ENCODE measurements around the gene LPAR3. TPM values are rescaled to one million over a fixed set of nuclear protein-coding genes. Genes with fewer than 3 reads are reported as not detected.
A peak's percentile ranks its signal among the peaks of the same experiment; 100 is the strongest.

The LPAR3 gene
- total RNA-seq, 2 donors from 2014 or later: 1.9 to 2.1 TPM

GRCh38 chr1:84846387-84846786 is 46.6 kb downstream of the LPAR3 start:
- no peak for ATAC-seq
- Mint-ChIP-seq H3K4me1 (peaks cover 17% of the 10 kb centered on the region), H3K27me3 (peaks cover 22% of the 10 kb centered on the region), H3K4me3 (no peak overlapping the region), H3K36me3 (ENCODE audit: low read depth) (peaks cover 3% of the 10 kb centered on the region), H3K27ac (peak overlapping the region; percentile 59)
- no peaks in the 10 kb centered on the region for H3K9me3 ChIP-seq (ENCODE audit: control insufficient read depth, low read length, poor library complexity, severe bottlenecking)
- no peak for DNase-seq

- peaks cover 17% of the 10 kb centered on the region for H3K4me1 Mint-ChIP-seq
- H3K4me3 Mint-ChIP-seq: no peak overlapping the region
- peaks cover 3% of the 10 kb centered on the region for H3K36me3 Mint-ChIP-seq (ENCODE audit: low read depth)
Observed at GRCh38 chr1:84845357-84845756, 47.6 kb downstream of the LPAR3 start.

GRCh38 chr1:84844094-84844493 is 48.9 kb downstream of the LPAR3 start:
- Mint-ChIP-seq H3K4me3 (no peak overlapping the region), H3K4me1 (peaks cover 17% of the 10 kb centered on the region), H3K27me3 (peaks cover 24% of the 10 kb centered on the region), H3K27ac (no peak overlapping the region), H3K36me3 (ENCODE audit: low read depth) (peaks cover 3% of the 10 kb centered on the region)
- DNase-seq (no peak), ATAC-seq (no peak)
- no peaks in the 10 kb centered on the region for H3K9me3 ChIP-seq (ENCODE audit: control insufficient read depth, low read length, poor library complexity, severe bottlenecking)

More at GRCh38 chr1:84845357-84845756, 47.6 kb downstream of the LPAR3 start:
- ATAC-seq (no peak), DNase-seq (no peak)
- no peak overlapping the region for H3K27ac Mint-ChIP-seq
- peaks cover 24% of the 10 kb centered on the region for H3K27me3 Mint-ChIP-seq
- no peaks in the 10 kb centered on the region for H3K9me3 ChIP-seq (ENCODE audit: control insufficient read depth, low read length, poor library complexity, severe bottlenecking)

GRCh38 chr1:84842748-84843231 is 50.2 kb downstream of the LPAR3 start:
- peaks cover 6% of the 10 kb centered on the region for H3K36me3 Mint-ChIP-seq (ENCODE audit: low read depth)
- ATAC-seq (no peak), DNase-seq (no peak)
- no peak overlapping the region for H3K27ac Mint-ChIP-seq
- no peaks in the 10 kb centered on the region for H3K9me3 ChIP-seq (ENCODE audit: control insufficient read depth, low read length, poor library complexity, severe bottlenecking)
- H3K27me3 Mint-ChIP-seq: peaks cover 30% of the 10 kb centered on the region
- H3K4me1 Mint-ChIP-seq: peaks cover 12% of the 10 kb centered on the region
- H3K4me3 Mint-ChIP-seq: no peak overlapping the region

GRCh38 chr1:84841971-84842370 is 51.0 kb downstream of the LPAR3 start:
- no peak overlapping the region for H3K27ac Mint-ChIP-seq
- no peak for ATAC-seq
- H3K36me3 Mint-ChIP-seq (ENCODE audit: low read depth): peaks cover 6% of the 10 kb centered on the region
- H3K9me3 ChIP-seq (ENCODE audit: control insufficient read depth, low read length, poor library complexity, severe bottlenecking): no peaks in the 10 kb centered on the region
- H3K4me1 Mint-ChIP-seq: peaks cover 5% of the 10 kb centered on the region
- H3K4me3 Mint-ChIP-seq: no peak overlapping the region
- DNase-seq: no peak
- H3K27me3 Mint-ChIP-seq: peaks cover 30% of the 10 kb centered on the region

GRCh38 chr1:84840346-84840745 is 52.7 kb downstream of the LPAR3 start:
- H3K4me1 Mint-ChIP-seq: no peaks in the 10 kb centered on the region
- DNase-seq (no peak), ATAC-seq (no peak)
- H3K4me3 Mint-ChIP-seq: no peak overlapping the region
- no peak overlapping the region for H3K27ac Mint-ChIP-seq
- H3K9me3 ChIP-seq (ENCODE audit: control insufficient read depth, low read length, poor library complexity, severe bottlenecking): no peaks in the 10 kb centered on the region
- peaks cover 6% of the 10 kb centered on the region for H3K36me3 Mint-ChIP-seq (ENCODE audit: low read depth)
- H3K27me3 Mint-ChIP-seq: peaks cover 30% of the 10 kb centered on the region

GRCh38 chr1:84839544-84839943 is 53.5 kb downstream of the LPAR3 start:
- no peak overlapping the region for H3K27ac Mint-ChIP-seq
- peaks cover 6% of the 10 kb centered on the region for H3K36me3 Mint-ChIP-seq (ENCODE audit: low read depth)
- H3K4me1 Mint-ChIP-seq: no peaks in the 10 kb centered on the region
- H3K27me3 Mint-ChIP-seq: peaks cover 30% of the 10 kb centered on the region
- ATAC-seq: no peak
- no peak for DNase-seq
- H3K9me3 ChIP-seq (ENCODE audit: control insufficient read depth, low read length, poor library complexity, severe bottlenecking): no peaks in the 10 kb centered on the region
- H3K4me3 Mint-ChIP-seq: no peak overlapping the region

GRCh38 chr1:84836145-84836544 is 56.9 kb downstream of the LPAR3 start:
- ATAC-seq (no peak), DNase-seq (no peak)
- Mint-ChIP-seq H3K27me3 (peaks cover 6% of the 10 kb centered on the region), H3K4me1 (no peaks in the 10 kb centered on the region), H3K4me3 (no peak overlapping the region), H3K36me3 (ENCODE audit: low read depth) (peaks cover 3% of the 10 kb centered on the region), H3K27ac (no peak overlapping the region)
- no peaks in the 10 kb centered on the region for H3K9me3 ChIP-seq (ENCODE audit: control insufficient read depth, low read length, poor library complexity, severe bottlenecking)

GRCh38 chr1:84835169-84835568 is 57.8 kb downstream of the LPAR3 start:
- no peak for ATAC-seq
- no peak overlapping the region for H3K4me3 Mint-ChIP-seq
- peaks cover 6% of the 10 kb centered on the region for H3K27me3 Mint-ChIP-seq
- no peaks in the 10 kb centered on the region for H3K9me3 ChIP-seq (ENCODE audit: control insufficient read depth, low read length, poor library complexity, severe bottlenecking)
- DNase-seq: no peak
- H3K36me3 Mint-ChIP-seq (ENCODE audit: low read depth): peaks cover 3% of the 10 kb centered on the region
- H3K27ac Mint-ChIP-seq: no peak overlapping the region
- H3K4me1 Mint-ChIP-seq: no peaks in the 10 kb centered on the region

GRCh38 chr1:84834419-84835064 is 58.5 kb downstream of the LPAR3 start:
- Mint-ChIP-seq H3K27ac (no peak overlapping the region), H3K4me3 (no peak overlapping the region), H3K36me3 (ENCODE audit: low read depth) (peaks cover 5% of the 10 kb centered on the region), H3K27me3 (peaks cover 6% of the 10 kb centered on the region), H3K4me1 (no peaks in the 10 kb centered on the region)
- DNase-seq (no peak), ATAC-seq (no peak)
- no peaks in the 10 kb centered on the region for H3K9me3 ChIP-seq (ENCODE audit: control insufficient read depth, low read length, poor library complexity, severe bottlenecking)

GRCh38 chr1:84833194-84833593 is 59.8 kb downstream of the LPAR3 start:
- no peaks in the 10 kb centered on the region for H3K9me3 ChIP-seq (ENCODE audit: control insufficient read depth, low read length, poor library complexity, severe bottlenecking)
- no peak for ATAC-seq
- H3K4me3 Mint-ChIP-seq: no peak overlapping the region

GRCh38 chr1:84830136-84830535 is 62.9 kb downstream of the LPAR3 start:
- no peak overlapping the region for H3K4me3 Mint-ChIP-seq
- DNase-seq (no peak), ATAC-seq (no peak)
- H3K27ac Mint-ChIP-seq: no peak overlapping the region
- H3K4me1 Mint-ChIP-seq: no peaks in the 10 kb centered on the region
- peaks cover 2% of the 10 kb centered on the region for H3K36me3 Mint-ChIP-seq (ENCODE audit: low read depth)
- no peaks in the 10 kb centered on the region for H3K9me3 ChIP-seq (ENCODE audit: control insufficient read depth, low read length, poor library complexity, severe bottlenecking)
- no peaks in the 10 kb centered on the region for H3K27me3 Mint-ChIP-seq

More at GRCh38 chr1:84833194-84833593, 59.8 kb downstream of the LPAR3 start:
- no peak for DNase-seq
- Mint-ChIP-seq H3K27me3 (no peaks in the 10 kb centered on the region), H3K36me3 (ENCODE audit: low read depth) (peaks cover 2% of the 10 kb centered on the region), H3K27ac (no peak overlapping the region), H3K4me1 (no peaks in the 10 kb centered on the region)

- Mint-ChIP-seq H3K4me1 (no peaks in the 10 kb centered on the region), H3K27ac (no peak overlapping the region), H3K36me3 (ENCODE audit: low read depth) (peaks cover 2% of the 10 kb centered on the region), H3K4me3 (no peak overlapping the region), H3K27me3 (no peaks in the 10 kb centered on the region)
- H3K9me3 ChIP-seq (ENCODE audit: control insufficient read depth, low read length, poor library complexity, severe bottlenecking): no peaks in the 10 kb centered on the region
- ATAC-seq (no peak), DNase-seq (no peak)
Observed at GRCh38 chr1:84827976-84828375, 65.0 kb downstream of the LPAR3 start.

- no peak overlapping the region for H3K4me3 Mint-ChIP-seq
- H3K27me3 Mint-ChIP-seq: no peaks in the 10 kb centered on the region
- no peaks in the 10 kb centered on the region for H3K4me1 Mint-ChIP-seq
- H3K9me3 ChIP-seq (ENCODE audit: control insufficient read depth, low read length, poor library complexity, severe bottlenecking): no peaks in the 10 kb centered on the region
- H3K27ac Mint-ChIP-seq: no peak overlapping the region
- DNase-seq (no peak), ATAC-seq (no peak)
- H3K36me3 Mint-ChIP-seq (ENCODE audit: low read depth): peaks cover 2% of the 10 kb centered on the region
Observed at GRCh38 chr1:84827555-84827954, 65.5 kb downstream of the LPAR3 start.
